ENCODE data around the gene ERFE.

The ERFE gene

DNA sequence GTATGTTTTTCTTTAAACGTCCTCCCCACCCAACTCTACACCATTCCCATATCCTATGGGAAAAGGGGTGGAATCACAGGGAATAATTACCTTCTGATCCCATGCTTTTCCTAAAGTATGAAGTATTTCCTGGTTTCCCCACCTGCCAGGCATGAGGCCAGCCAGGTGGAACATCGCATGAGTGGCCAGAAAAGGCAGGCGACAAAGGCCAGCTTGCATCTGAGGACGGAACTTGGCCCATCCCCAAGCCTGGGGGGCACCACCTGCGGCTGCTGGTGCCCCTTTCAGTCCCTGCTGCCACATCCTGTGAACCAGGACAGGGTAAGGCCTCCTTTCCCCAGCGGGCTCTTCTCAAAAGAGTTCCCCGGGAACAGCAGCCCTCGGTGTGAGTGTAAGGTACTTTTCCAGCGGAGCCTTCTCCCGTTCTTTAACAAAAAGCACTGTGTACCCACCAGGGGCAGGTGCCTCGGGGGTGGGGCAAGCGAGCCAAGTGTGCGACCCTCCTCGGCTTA is 1.2 kb upstream of the ERFE start:
- no peak for DNase-seq

GRCh38 chr2:238158018-238158508 is 707 bp upstream of the ERFE start:
- no peak for DNase-seq

- no peak for DNase-seq
These were observed 335 bp downstream of the ERFE start for GRCh38 chr2:238159071-238159539.

DNA sequence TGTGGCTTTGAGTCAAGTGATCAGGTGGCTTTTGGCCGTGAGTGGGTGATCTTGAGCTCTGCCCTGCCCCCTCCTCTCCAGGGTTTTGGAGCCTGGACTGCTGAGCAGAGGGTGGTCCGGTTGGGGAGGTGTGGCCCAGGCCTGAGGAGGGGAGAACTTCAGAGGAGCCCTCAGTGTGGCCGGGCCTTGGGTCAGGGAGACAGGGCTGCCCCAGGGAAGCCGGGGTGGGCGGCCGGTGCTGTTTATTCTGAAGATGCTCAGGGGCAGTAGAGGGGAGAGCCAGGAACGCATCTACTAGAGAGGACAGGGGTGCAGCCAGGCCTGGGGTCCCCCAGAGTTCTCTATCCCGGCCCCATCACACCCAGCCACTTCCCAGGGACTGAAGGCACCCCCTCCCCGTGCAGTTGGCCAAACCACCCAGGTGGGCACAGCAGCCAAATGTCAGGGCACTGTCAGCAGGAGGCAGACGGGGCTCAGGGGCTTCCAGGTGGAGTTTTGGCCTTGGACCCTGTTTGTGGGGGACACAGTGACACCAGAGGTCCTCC is 963 bp downstream of the ERFE start:
- no peak for DNase-seq

DNA sequence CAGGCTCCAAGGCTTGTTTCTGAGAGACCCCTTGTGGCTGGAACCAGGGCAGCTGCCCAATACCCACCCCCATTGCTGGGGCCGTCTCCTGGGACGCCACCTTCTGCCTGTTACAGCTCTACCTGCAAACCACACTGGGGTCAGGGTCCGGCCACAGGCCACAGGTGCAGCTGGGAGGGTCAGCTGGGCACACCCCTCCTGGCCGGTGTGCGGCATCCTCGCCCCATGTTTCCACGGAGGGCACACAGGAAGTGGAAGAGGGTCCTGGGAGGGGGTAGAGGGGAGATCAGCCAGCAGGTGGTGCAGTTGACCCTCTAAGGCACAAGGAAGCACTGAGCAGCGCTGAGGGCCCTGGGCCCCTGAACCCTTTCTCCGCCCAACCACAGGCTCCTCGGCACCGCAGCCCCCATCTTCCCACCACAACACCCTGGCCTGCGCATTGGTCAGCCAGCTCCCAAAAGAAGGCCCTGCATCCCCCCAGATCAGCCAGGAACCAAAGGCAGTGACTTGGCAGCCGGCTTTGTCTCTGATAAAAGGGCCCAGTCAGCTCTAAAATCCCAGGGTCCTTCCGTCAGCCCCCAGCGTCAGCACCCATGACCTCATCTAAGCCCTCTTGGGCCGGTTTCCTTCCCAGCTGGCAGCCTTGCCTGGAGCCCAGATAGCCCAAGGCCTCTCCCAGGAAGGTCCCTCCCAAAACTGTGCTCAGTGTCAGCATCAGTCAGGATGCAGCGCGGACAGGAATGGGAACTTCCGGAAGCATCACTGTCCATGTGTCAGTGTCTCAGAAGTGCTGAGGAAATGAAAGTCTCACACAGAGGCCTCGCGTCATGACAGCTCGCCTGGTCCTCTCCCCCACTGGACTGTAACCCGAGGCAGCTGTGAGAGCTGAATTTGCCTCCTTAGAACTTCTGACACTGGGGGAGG is 1.7 kb downstream of the ERFE start:
- no peak for DNase-seq

DNA sequence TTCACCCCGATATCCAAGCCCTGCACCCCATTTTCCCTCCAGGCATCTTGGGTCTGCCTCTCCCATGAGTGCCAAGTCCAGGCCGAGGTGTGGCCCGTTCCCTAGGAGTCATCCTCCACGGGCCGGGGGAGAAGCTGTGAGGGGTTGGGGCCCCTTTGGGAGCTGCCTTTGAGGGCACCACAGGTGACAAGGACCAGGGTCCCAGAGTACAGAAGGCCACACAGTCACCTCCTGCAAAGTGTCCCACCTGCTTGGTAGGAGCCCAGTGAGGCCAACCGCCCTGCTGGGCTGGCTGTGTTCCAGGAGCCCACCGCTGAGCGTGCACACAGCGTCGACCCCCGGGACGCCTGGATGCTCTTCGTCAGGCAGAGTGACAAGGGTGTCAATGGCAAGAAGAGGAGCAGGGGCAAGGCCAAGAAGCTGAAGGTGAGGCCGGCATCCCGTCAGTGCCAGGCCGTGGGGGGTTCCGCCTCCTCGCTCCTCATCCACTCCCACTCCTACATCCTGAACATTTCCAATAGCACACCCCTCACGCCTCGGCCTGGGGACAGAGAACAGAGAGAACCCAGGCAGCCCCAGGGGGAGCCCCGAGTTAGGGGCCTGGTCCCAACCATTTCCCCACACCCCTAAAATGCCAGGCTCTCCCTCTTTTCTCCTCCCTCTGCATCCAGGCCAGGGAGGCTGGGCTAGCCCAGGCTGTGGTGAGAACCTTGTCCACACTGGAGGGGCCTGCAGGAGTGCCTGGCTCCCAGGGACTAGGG is 2.7 kb downstream of the ERFE start:
- no peak for DNase-seq

GRCh38 chr2:238162251-238162845 is 3.6 kb downstream of the ERFE start:
- no peak for DNase-seq

- DNase-seq: no peak
These were observed 4.2 kb downstream of the ERFE start for GRCh38 chr2:238162846-238163441.

DNA sequence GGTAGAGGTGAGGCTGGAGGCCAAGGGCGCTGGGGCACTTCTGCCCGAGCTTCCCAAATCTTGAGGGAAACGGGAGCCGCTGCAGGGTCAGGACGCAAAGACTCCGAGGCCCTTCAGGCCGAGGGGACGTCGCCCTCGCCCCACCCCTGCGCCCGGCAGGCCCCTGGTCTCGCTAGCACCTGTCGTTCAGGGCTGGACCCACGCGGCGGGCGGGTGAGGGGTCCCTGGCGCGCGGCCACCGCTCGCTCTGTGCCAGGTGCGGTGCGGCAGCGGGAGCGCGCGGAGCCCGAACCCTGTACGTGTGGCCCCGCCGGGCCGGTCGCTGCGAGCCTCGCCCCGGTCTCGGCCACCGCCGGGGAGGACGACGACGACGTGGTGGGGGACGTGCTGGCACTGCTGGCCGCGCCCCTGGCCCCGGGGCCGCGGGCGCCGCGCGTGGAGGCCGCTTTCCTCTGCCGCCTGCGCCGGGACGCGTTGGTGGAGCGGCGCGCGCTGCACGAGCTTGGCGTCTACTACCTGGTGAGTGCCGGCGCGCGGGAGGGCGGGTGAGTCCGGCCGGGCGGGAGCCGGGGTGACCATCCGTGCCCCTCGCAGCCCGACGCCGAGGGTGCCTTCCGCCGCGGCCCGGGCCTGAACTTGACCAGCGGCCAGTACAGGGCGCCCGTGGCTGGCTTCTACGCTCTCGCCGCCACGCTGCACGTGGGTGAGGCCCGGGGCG is 4.9 kb downstream of the ERFE start:
- DNase-seq: no peak

- no peak for DNase-seq
These were observed 6.1 kb downstream of the ERFE start for GRCh38 chr2:238164906-238165287.

DNA sequence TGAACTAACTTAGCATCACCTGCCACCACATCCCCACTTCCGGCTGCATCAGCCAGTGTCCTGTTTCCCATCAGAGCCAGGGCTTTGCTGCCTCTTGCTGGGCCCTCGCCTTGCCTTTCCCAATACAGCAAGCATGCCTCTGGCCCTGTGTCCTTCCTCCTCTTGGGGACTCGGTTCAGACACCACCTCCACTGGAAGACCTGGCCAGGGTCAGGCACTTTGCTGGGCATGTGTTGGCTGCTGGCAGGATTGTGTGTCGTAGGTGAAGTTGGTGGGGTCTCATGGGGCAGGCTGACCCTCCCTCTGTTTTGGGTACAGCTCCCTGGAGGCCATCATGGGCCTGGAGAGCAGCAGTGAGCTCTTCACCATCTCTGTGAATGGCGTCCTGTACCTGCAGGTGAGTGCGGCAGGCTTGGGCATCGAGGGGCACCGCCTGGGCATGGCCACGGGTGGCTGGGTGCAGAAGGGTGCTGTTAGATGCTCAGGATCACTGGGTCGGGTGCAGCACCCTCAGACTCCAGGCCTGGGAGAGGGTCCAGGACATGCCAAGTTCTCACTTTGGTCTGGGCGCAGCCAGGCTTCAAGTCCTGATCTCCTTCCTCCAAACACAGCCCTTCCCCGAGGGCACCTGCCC is 6.6 kb downstream of the ERFE start:
- DNase-seq: no peak

DNA sequence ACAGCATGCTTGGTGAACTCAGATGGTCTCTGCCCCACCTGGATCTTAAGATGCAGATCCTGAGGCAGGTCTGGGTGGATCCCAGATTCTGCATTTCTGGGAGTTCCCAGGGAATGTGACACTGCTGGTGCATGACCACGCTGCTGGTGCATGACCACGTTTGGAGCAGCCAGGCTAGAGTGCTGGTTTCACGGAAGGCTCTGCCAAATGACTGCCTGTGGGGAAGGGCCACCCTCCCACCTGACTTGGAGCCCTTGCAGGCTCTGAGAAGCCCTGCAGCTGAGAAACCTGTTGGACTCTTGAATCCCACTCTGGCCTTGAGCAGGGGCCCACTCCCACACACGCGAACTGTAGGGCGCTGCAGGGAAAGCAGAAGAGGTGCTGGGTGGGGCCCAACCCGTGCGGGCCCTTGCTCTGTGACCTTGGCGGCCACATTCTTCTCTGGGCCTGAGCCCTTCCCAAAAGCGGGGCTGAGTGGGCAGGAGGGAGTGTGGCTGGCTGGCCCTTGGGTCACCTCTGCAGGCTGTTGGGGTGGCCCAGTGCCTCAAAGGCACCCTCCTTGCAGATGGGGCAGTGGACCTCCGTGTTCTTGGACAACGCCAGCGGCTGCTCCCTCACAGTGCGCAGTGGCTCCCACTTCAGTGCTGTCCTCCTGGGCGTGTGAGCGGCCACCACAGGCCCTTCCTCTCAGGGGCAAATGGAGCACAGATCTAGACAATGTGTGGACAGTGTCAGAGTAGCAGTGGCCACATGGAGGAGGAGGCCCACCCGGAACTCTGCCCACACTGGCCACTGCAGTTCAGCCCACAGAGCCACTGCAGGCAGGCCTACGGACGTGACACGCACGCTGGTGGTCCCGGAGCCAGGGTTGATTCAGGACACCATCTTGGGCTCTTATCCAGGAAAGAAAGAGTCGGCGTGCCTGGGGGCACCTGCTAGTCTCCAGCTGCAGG is 7.9 kb downstream of the ERFE start:
- DNase-seq: no peak

- DNase-seq: no peak
These were observed 8.6 kb downstream of the ERFE start for GRCh38 chr2:238167344-238167715.

DNA sequence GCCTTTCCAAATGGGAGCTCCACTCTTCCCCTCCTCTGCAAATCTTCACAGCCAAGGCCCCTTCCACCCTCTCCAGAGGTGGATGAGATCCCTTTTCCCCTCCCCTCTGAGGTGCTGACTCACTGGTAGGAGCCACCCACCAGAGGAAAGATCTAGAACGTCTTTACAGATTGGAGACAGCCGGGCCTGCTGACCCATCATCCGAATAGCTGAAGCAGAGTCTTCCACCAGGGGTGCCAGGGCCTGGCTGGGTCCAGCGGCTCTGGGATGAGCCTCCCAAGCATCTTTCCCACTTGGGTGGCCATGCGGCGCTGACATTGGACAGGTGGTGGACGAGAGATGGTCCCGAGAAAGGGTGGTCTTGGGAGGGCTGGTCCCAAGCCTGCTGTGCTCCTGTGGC is 9.0 kb downstream of the ERFE start:
- no peak for DNase-seq

GRCh38 chr2:238168196-238169047 is 9.7 kb downstream of the ERFE start:
- no peak for DNase-seq

GRCh38 chr2:238169048-238169707 is 10.4 kb downstream of the ERFE start:
- no peak for DNase-seq

DNA sequence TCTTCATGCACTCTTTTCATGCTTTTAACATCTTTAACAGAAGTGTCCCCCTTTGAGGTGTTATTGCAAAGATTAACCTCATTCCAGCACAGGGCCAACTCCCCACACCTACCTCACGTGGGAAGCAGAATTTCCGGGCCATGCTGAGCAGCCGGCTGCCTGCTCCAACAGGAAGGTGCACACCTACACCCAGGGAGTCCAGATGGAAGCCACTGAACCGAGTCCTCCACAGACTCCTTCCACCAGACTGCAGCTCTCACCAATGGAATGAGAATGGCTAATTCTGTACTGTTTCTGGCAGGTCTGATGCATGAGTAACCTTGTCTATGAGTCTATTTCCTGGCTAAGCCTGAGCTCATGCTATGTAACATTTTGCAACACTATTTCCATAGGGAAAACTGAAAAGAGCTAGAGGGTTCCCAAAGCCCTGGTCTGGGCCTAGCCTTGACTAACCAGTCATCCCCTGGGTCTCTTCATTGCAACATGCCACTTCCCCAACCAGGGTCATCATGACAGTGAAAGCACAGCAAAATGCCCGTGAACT is 11.0 kb downstream of the ERFE start:
- DNase-seq: no peak

- DNase-seq: no peak
These were observed 11.8 kb downstream of the ERFE start for GRCh38 chr2:238170386-238171071.
